IMR-90 (cell line): Measurements from ENCODE around the gene OR5AK2. TPM values are rescaled to one million over a fixed set of nuclear protein-coding genes. Genes with fewer than 3 reads are reported as not detected.

Experiments used
- ATAC-seq: fragments of 200-7000 bp; cut with Tn5 transposase; 2 replicates; pipeline ENCODE4 v1.9.1; 2020; ENCODE audit warnings: low read depth, mild to moderate bottlenecking, moderate library complexity
- BruUV-seq: library from RNA; stranded (reverse); fragments of 400-500 nt; replicated peaks from 2 replicates; lab custom pipeline; 2021; lab: Mats Ljungman, UMichigan
- CTCF ChIA-PET: fragments of 300-600 bp; formaldehyde crosslinking; extraction: SDS; loops from one replicate; lab custom pipeline; 2021; ENCODE audit warnings: antibody characterized with exemption; lab: Yijun Ruan, JAX
- POLR2A ChIA-PET: fragments of 300-600 bp; sonication (Branson Sonifier 250); formaldehyde crosslinking; loops from one replicate; lab custom pipeline; 2022; ENCODE audit warnings: antibody characterized with exemption; ENCODE audit not compliant: unreplicated experiment; lab: Charles Lee
- DNase-seq: peaks from one replicate; pipeline ENCODE4 v3.0.0; 2013
- H2AFZ ChIP-seq: replicated peaks from 2 replicates; pipeline ENCODE3; 2013; ENCODE audit warnings: low read length, mild to moderate bottlenecking; ENCODE audit not compliant: poor library complexity
- H2AK5ac ChIP-seq: 2 replicates; pipeline ENCODE4 v1.6.1; 2013; ENCODE audit warnings: low read depth, low read length, inconsistent platforms
- H2AK9ac ChIP-seq: replicated peaks from 2 replicates; pipeline ENCODE3; 2013; ENCODE audit warnings: mild to moderate bottlenecking, low read depth, low read length, moderate library complexity; ENCODE audit not compliant: poor library complexity
- H2BK120ac ChIP-seq: 2 replicates; pipeline ENCODE4 v1.6.1; 2013; ENCODE audit warnings: low read depth, low read length, inconsistent platforms
- H2BK15ac ChIP-seq: 3 replicates; pipeline ENCODE4 v1.6.1; 2013; ENCODE audit warnings: low read depth, low read length, inconsistent platforms
- H2BK20ac ChIP-seq: 2 replicates; pipeline ENCODE4 v1.6.1; 2013; ENCODE audit warnings: low read depth, mild to moderate bottlenecking, inconsistent platforms, low read length, moderate library complexity
- H2BK5ac ChIP-seq: 2 replicates; pipeline ENCODE4 v1.6.1; 2013; ENCODE audit warnings: mild to moderate bottlenecking, low read depth, low read length, inconsistent platforms; ENCODE audit not compliant: poor library complexity, severe bottlenecking
- H3K14ac ChIP-seq: replicated peaks from 2 replicates; pipeline ENCODE4 v1.6.1; 2013; ENCODE audit warnings: low read depth, low read length, inconsistent platforms
- H3K18ac ChIP-seq: 2 replicates; pipeline ENCODE4 v1.6.1; 2013; ENCODE audit warnings: low read depth, low read length, control low read depth
- H3K23ac ChIP-seq: 2 replicates; pipeline ENCODE4 v1.6.1; 2013; ENCODE audit warnings: low read depth, low read length, inconsistent platforms
- H3K27ac ChIP-seq: 2 replicates; pipeline ENCODE4 v1.5.1; 2013; ENCODE audit warnings: mild to moderate bottlenecking, control low read depth, low read length; ENCODE audit not compliant: insufficient read depth
- H3K27me3 ChIP-seq: 2 replicates; pipeline ENCODE4 v1.6.1; 2013; ENCODE audit warnings: low read length; ENCODE audit not compliant: control insufficient read depth, insufficient read depth
- H3K36me3 ChIP-seq: 2 replicates; pipeline ENCODE4 v1.6.1; 2013; ENCODE audit warnings: low read length, mixed read lengths; ENCODE audit not compliant: control insufficient read depth, insufficient read depth
- H3K4ac ChIP-seq: 2 replicates; pipeline ENCODE4 v1.6.1; 2013; ENCODE audit warnings: low read depth, low read length, inconsistent platforms
- H3K4me1 ChIP-seq: 2 replicates; pipeline ENCODE4 v1.6.1; 2013; ENCODE audit warnings: low read length, mixed read lengths; ENCODE audit not compliant: control insufficient read depth, insufficient read depth
- H3K4me2 ChIP-seq: 2 replicates; pipeline ENCODE4 v1.6.1; 2013; ENCODE audit warnings: low read depth, mild to moderate bottlenecking, control low read depth, low read length, moderate library complexity
- H3K4me3 ChIP-seq: 2 replicates; pipeline ENCODE4 v1.5.1; 2013; ENCODE audit warnings: low read depth, mild to moderate bottlenecking, control low read depth, low read length, moderate library complexity; ENCODE audit not compliant: insufficient read depth
- H3K56ac ChIP-seq: 2 replicates; pipeline ENCODE4 v1.6.1; 2013; ENCODE audit warnings: low read length, inconsistent platforms; ENCODE audit not compliant: insufficient read depth; ENCODE audit errors: extremely low read depth
- H3K79me1 ChIP-seq, 2 experiments: 2 replicates each; pipeline ENCODE4 v1.6.1; 2013; ENCODE audit warnings: low read length in 2 of 2, inconsistent platforms in 1 of 2, low read depth in 1 of 2
- H3K9ac ChIP-seq: 2 replicates; pipeline ENCODE4 v1.6.1; 2013; ENCODE audit warnings: low read depth, low read length, control low read depth
- H3K9me1 ChIP-seq: 2 replicates; pipeline ENCODE4 v1.6.1; 2013; ENCODE audit warnings: low read length, inconsistent platforms; ENCODE audit not compliant: insufficient read depth
- H3K9me3 ChIP-seq: 2 replicates; pipeline ENCODE4 v1.6.1; 2013; ENCODE audit warnings: low read length; ENCODE audit not compliant: control insufficient read depth, insufficient read depth
- H4K20me1 ChIP-seq: 2 replicates; pipeline ENCODE4 v1.6.1; 2013; ENCODE audit warnings: low read length, inconsistent platforms; ENCODE audit not compliant: insufficient read depth
- H4K5ac ChIP-seq: 2 replicates; pipeline ENCODE4 v1.6.1; 2013; ENCODE audit warnings: mild to moderate bottlenecking, low read depth, low read length, control low read depth
- H4K8ac ChIP-seq, 2 experiments: 2 replicates each; pipeline ENCODE4 v1.6.1; 2013; ENCODE audit warnings: low read depth in 2 of 2, low read length in 2 of 2, control low read depth in 1 of 2, inconsistent platforms in 1 of 2
- H4K91ac ChIP-seq: 2 replicates; pipeline ENCODE4 v1.6.1; 2013; ENCODE audit warnings: low read depth, low read length, inconsistent platforms; ENCODE audit not compliant: insufficient read depth
- BHLHE40 ChIP-seq: fragments of 150-350 bp; IDR thresholded peaks from 2 replicates; pipeline ENCODE4 v1.6.1; 2016; ENCODE audit warnings: mild to moderate bottlenecking, low read depth, low read length
- CHD1 ChIP-seq: IDR thresholded peaks from 2 replicates; pipeline ENCODE4 v1.6.1; 2012; ENCODE audit warnings: low read depth, low read length, improper control_type of control experiment
- MAFK ChIP-seq: IDR thresholded peaks from 2 replicates; pipeline ENCODE4 v1.6.1; 2012; ENCODE audit warnings: low read depth, low read length, improper control_type of control experiment
- MAZ ChIP-seq: IDR thresholded peaks from 2 replicates; pipeline ENCODE4 v1.6.1; 2012; ENCODE audit warnings: low read depth, mild to moderate bottlenecking, low read length, improper control_type of control experiment, moderate library complexity, borderline replicate concordance
- MXI1 ChIP-seq: IDR thresholded peaks from 2 replicates; pipeline ENCODE4 v1.6.1; 2012; ENCODE audit warnings: low read depth, mild to moderate bottlenecking, low read length, moderate library complexity, borderline replicate concordance
- POLR2A ChIP-seq: IDR thresholded peaks from 2 replicates; pipeline ENCODE4 v1.6.1; 2012; ENCODE audit warnings: mild to moderate bottlenecking, low read depth, low read length
- RAD21 ChIP-seq: IDR thresholded peaks from 2 replicates; pipeline ENCODE4 v1.6.1; 2012; ENCODE audit warnings: low read length, improper control_type of control experiment
- SMC3 ChIP-seq: fragments of 150-350 bp; IDR thresholded peaks from 2 replicates; pipeline ENCODE4 v1.6.1; 2016; ENCODE audit warnings: low read depth, mild to moderate bottlenecking, antibody characterized with exemption, low read length, moderate library complexity
- WGBS, 2 experiments: methylation state at CpG; one replicate each; pipeline versions ENCODE4 v1.1.5 to v1.1.7; 2013; ENCODE audit warnings: missing lambda C conversion rate in 2 of 2; ENCODE audit not compliant: insufficient read length in 1 of 2; ENCODE audit errors: extremely low coverage in 2 of 2; 5-methylcytosine and 5-hydroxymethylcytosine counted together
- dilution Hi-C: fragments of 300-500 bp; cut with HindIII; formaldehyde crosslinking; loops from one replicate; pipeline ENCODE4 v1.14.3; 2018; ENCODE audit warnings: low sequenced_read_pairs; ENCODE audit not compliant: unreplicated experiment
- in situ Hi-C: fragments of 300-500 bp; cut with MboI; formaldehyde crosslinking; loops from 3 replicates; pipeline ENCODE4 v1.14.3; 2019; ENCODE audit warnings: low sequenced_read_pairs, inconsistent platforms, mixed read lengths
- intact Hi-C: fragments of 100-400 bp; cut with micrococcal nuclease; formaldehyde crosslinking; loops from 2 replicates; pipeline ENCODE4 v1.10.0; 2022
- polyA plus RNA-seq, 3 experiments: library from polyadenylated mRNA; depleted of rRNA; stranded (reverse); fragments of >200 nt; gene quantifications; 2 replicates each; pipeline ENCODE4 v1.2.3, GENCODE V29; 2012; ENCODE audit warnings: low replicate concordance in 1 of 3
- total RNA-seq: library from RNA; depleted of rRNA; stranded (reverse); fragments of >200 nt; gene quantifications from 2 replicates; pipeline ENCODE4 v1.2.3, GENCODE V29; 2012; rRNA removed
- TF ChIP-seq, protein P1 (sequence below): fragments of 150-350 bp; IDR thresholded peaks from 2 replicates; pipeline ENCODE4 v1.6.1; 2016; ENCODE audit warnings: low read depth, mild to moderate bottlenecking, low read length, moderate library complexity, borderline replicate concordance

The OR5AK2 gene
- total and polyA plus RNA-seq, 2 of the 4 experiments (the other 2 are of a cell fraction) = not detected

GRCh38 chr11:57031556-57031955 lies 42.8 kb downstream of the OR5AK2 start:
- no peak overlapping the region for H3K14ac ChIP-seq
- WGBS, 2 experiments = no CpG with 5 or more reads among the region's 2 CpGs
- dilution Hi-C loops (no loop called here), intact Hi-C loops (no loop called here), in situ Hi-C loops (no loop called here)
- no peak overlapping the region for H3K9ac ChIP-seq
- no peak overlapping the region for H3K23ac ChIP-seq
- ATAC-seq (no peak), DNase-seq (no peak)
- TF ChIP-seq RAD21 (no peak), MAZ (no peak), CHD1 (no peak), SMC3 (no peak), MXI1 (no peak), BHLHE40 (no peak), POLR2A (no peak), MAFK (no peak)
- TF ChIP-seq, protein P1, sequence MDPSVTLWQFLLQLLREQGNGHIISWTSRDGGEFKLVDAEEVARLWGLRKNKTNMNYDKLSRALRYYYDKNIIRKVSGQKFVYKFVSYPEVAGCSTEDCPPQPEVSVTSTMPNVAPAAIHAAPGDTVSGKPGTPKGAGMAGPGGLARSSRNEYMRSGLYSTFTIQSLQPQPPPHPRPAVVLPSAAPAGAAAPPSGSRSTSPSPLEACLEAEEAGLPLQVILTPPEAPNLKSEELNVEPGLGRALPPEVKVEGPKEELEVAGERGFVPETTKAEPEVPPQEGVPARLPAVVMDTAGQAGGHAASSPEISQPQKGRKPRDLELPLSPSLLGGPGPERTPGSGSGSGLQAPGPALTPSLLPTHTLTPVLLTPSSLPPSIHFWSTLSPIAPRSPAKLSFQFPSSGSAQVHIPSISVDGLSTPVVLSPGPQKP = no peak
- no peak overlapping the region for H4K8ac ChIP-seq
- H3K4ac ChIP-seq = no peak overlapping the region
- CTCF ChIA-PET = no interaction called here
- no peak overlapping the region for H2AFZ ChIP-seq
- POLR2A ChIA-PET = no interaction called here
- no peak overlapping the region for H2BK120ac ChIP-seq
- no peaks in the 10 kb centered on the region for H3K4me1 ChIP-seq
- H3K27me3 ChIP-seq = no peaks in the 10 kb centered on the region
- no peaks in the 10 kb centered on the region for H3K36me3 ChIP-seq
- H4K20me1 ChIP-seq = no peaks in the 10 kb centered on the region
- H3K9me1 ChIP-seq = no peaks in the 10 kb centered on the region
- H2BK20ac ChIP-seq = no peak overlapping the region
- H3K4me3 ChIP-seq = no peak overlapping the region
- H3K56ac ChIP-seq = no peak overlapping the region
- H2BK5ac ChIP-seq = no peak overlapping the region
- no peak overlapping the region for H2AK9ac ChIP-seq
- BruUV-seq = no TSS peak
- no peak overlapping the region for H2BK15ac ChIP-seq
- H3K27ac ChIP-seq = no peak overlapping the region
- no peak overlapping the region for H2AK5ac ChIP-seq
- no peak overlapping the region for H4K5ac ChIP-seq
- no peaks in the 10 kb centered on the region for H3K9me3 ChIP-seq
- no peak overlapping the region for H3K4me2 ChIP-seq
- H3K79me1 ChIP-seq = no peaks in the 10 kb centered on the region
- no peak overlapping the region for H4K91ac ChIP-seq
- no peak overlapping the region for H3K18ac ChIP-seq

Other genes starting within 250 kb of the OR5AK2 start
- not detected in 2 replicates for gene OR9G4, start 240.2 kb upstream of the OR5AK2 start, total RNA-seq
- gene OR9G4, start 240.2 kb upstream of the OR5AK2 start, polyA plus RNA-seq (2012; rRNA removed) = not detected in 2 replicates
- gene LRRC55, start 193.0 kb downstream of the OR5AK2 start, total RNA-seq = not detected in 2 replicates
- not detected in 2 replicates for gene LRRC55, start 193.0 kb downstream of the OR5AK2 start, polyA plus RNA-seq (2012; rRNA removed)
- gene APLNR, start 248.3 kb downstream of the OR5AK2 start, total RNA-seq = not detected in 2 replicates
- gene APLNR, start 248.3 kb downstream of the OR5AK2 start, polyA plus RNA-seq (2012; rRNA removed) = not detected in 2 replicates